VCaP (cell line): ENCODE data around the gene FGFR2.

Experiments
- H3K27ac ChIP-seq: fragments of 450-650 bp; 2 replicates; pipeline ENCODE4 v1.5.1; 2017
- CTCF ChIP-seq: fragments of 450-650 bp; conservative IDR thresholded peaks from 2 replicates; pipeline ENCODE4 v1.5.1; 2017; ENCODE audit warnings: mild to moderate bottlenecking, moderate library complexity

FGFR2 gene

GRCh38 chr10:121469797-121470606, 128.2 kb downstream of the FGFR2 start:
- H3K27ac ChIP-seq, result peak overlapping the region; percentile 59
- TF ChIP-seq CTCF, result no peak

GRCh38 chr10:121468726-121469125, 129.5 kb downstream of the FGFR2 start:
- H3K27ac ChIP-seq, result no peak overlapping the region
- TF ChIP-seq CTCF, result no peak

- H3K27ac ChIP-seq, result no peak overlapping the region
These were observed 131.8 kb downstream of the FGFR2 start for GRCh38 chr10:121466424-121466823.

GRCh38 chr10:121465215-121465614, 133.0 kb downstream of the FGFR2 start:
- TF ChIP-seq CTCF, result no peak
- no peak overlapping the region for H3K27ac ChIP-seq

More at GRCh38 chr10:121466424-121466823, 131.8 kb downstream of the FGFR2 start:
- no peak for TF ChIP-seq CTCF

GRCh38 chr10:121464517-121464916, 133.7 kb downstream of the FGFR2 start:
- H3K27ac ChIP-seq, result no peak overlapping the region
- no peak for TF ChIP-seq CTCF

GRCh38 chr10:121462955-121463354, 135.3 kb downstream of the FGFR2 start:
- H3K27ac ChIP-seq, result no peak overlapping the region
- TF ChIP-seq CTCF, result no peak

GRCh38 chr10:121462281-121462680, 136.0 kb downstream of the FGFR2 start:
- no peak for TF ChIP-seq CTCF
- H3K27ac ChIP-seq, result no peak overlapping the region
